ENCODE results near the gene CHTF8.

- TF ChIP-seq CTCF (IDR thresholded peaks at IDR 0.05; ENCODE audit: low read length), result no peak
- TF ChIP-seq EZH2 (IDR thresholded peaks at IDR 0.05; ENCODE audit: borderline replicate concordance, low read length), result no peak
Measured at GRCh38 chr16:69106491-69107315, 25.7 kb downstream of the CHTF8 start.
